GM12891 (cell line): ENCODE results near the gene DHRS3.

Source experiments
- POLR2A ChIP-seq: IDR thresholded peaks from 2 replicates; pipeline ENCODE4 v1.6.1; 2011; ENCODE audit warnings: low read depth, low read length, control low read depth
- SPI1 ChIP-seq: IDR thresholded peaks from 2 replicates; pipeline ENCODE4 v1.6.1; 2011; ENCODE audit warnings: low read depth, low read length, control low read depth

- no peak for TF ChIP-seq POLR2A
- no peak for TF ChIP-seq SPI1
Observed at GRCh38 chr1:12551584-12551983, 66.4 kb downstream of the DHRS3 start.
